PC-3 (cell line): Measurements from ENCODE around the gene CPA1. TPM values are rescaled to one million over a fixed set of nuclear protein-coding genes. Genes with fewer than 3 reads are reported as not detected.

Experiments
- ATAC-seq: fragments of 200-7000 bp; cut with Tn5 transposase; 2 replicates; pipeline ENCODE4 v1.9.1; 2020; ENCODE audit warnings: mild to moderate bottlenecking, moderate library complexity
- BruUV-seq: library from RNA; stranded (reverse); fragments of 400-500 nt; replicated peaks from 2 replicates; lab custom pipeline; 2021; lab: Mats Ljungman, UMichigan
- CTCF ChIA-PET: fragments of 300-600 bp; sonication (Branson Sonifier 250); formaldehyde crosslinking; loops from one replicate; lab custom pipeline; 2022; ENCODE audit warnings: antibody characterized with exemption; lab: Charles Lee
- POLR2A ChIA-PET: fragments of 300-600 bp; sonication (Branson Sonifier 250); formaldehyde crosslinking; loops from one replicate; lab custom pipeline; 2022; ENCODE audit warnings: antibody characterized with exemption; ENCODE audit not compliant: unreplicated experiment; lab: Charles Lee
- DNase-seq: peaks from one replicate; pipeline ENCODE4 v3.0.0-alpha.2; 2015
- H2AFZ ChIP-seq: fragments of 300-600 bp; sonication (generic); 2 replicates; pipeline ENCODE4 v1.6.0; 2016; ENCODE audit warnings: antibody characterized with exemption, low read length
- H3F3A ChIP-seq: fragments of 300-600 bp; sonication (generic); one replicate; pipeline ENCODE4 v1.6.0; 2017; ENCODE audit warnings: antibody characterized with exemption, low read length, control low read depth, mild to moderate bottlenecking; ENCODE audit not compliant: unreplicated experiment
- H3K27ac ChIP-seq: fragments of 300-600 bp; sonication (generic); 2 replicates; pipeline ENCODE4 v1.5.1; 2016; ENCODE audit warnings: mild to moderate bottlenecking, low read length
- H3K27me3 ChIP-seq: fragments of 300-600 bp; sonication (generic); 2 replicates; pipeline ENCODE4 v1.6.1; 2016; ENCODE audit warnings: low read length, mixed read lengths
- H3K36me3 ChIP-seq: fragments of 300-600 bp; sonication (generic); 2 replicates; pipeline ENCODE4 v1.6.1; 2016; ENCODE audit warnings: low read depth, mixed run types, low read length, mixed read lengths
- H3K4me1 ChIP-seq: fragments of 300-600 bp; sonication (generic); 2 replicates; pipeline ENCODE4 v1.5.1; 2016; ENCODE audit warnings: low read length; ENCODE audit not compliant: insufficient read depth
- H3K4me2 ChIP-seq: fragments of 300-600 bp; sonication (generic); 2 replicates; pipeline ENCODE4 v1.6.0; 2016; ENCODE audit warnings: low read length
- H3K4me3 ChIP-seq: fragments of 300-600 bp; sonication (generic); 2 replicates; pipeline ENCODE4 v1.5.1; 2016; ENCODE audit warnings: mild to moderate bottlenecking, low read length, mixed read lengths
- H3K79me2 ChIP-seq: fragments of 300-600 bp; sonication (generic); 2 replicates; pipeline ENCODE4 v1.6.1; 2017; ENCODE audit warnings: low read length, mixed read lengths
- H3K9ac ChIP-seq: fragments of 300-600 bp; sonication (generic); 2 replicates; pipeline ENCODE4 v1.6.0; 2016; ENCODE audit warnings: mild to moderate bottlenecking, low read length
- H3K9me2 ChIP-seq: fragments of 300-600 bp; sonication (generic); replicated peaks from 2 replicates; pipeline ENCODE4 v1.6.1; 2016; ENCODE audit warnings: mixed run types, low read length, mixed read lengths
- H3K9me3 ChIP-seq: fragments of 300-600 bp; sonication (generic); 2 replicates; pipeline ENCODE4 v1.6.1; 2016; ENCODE audit warnings: low read length, mixed read lengths
- H4K20me1 ChIP-seq: fragments of 300-600 bp; sonication (generic); 2 replicates; pipeline ENCODE4 v1.6.1; 2016; ENCODE audit warnings: low read length, mixed read lengths
- EZH2 ChIP-seq: fragments of 300-600 bp; sonication (generic); IDR thresholded peaks from one replicate; pipeline ENCODE4 v1.6.1; 2017; ENCODE audit warnings: antibody characterized with exemption, mild to moderate bottlenecking, low read length; ENCODE audit not compliant: unreplicated experiment
- EZH2phosphoT487 ChIP-seq: fragments of 300-600 bp; sonication (generic); IDR thresholded peaks from 2 replicates; pipeline ENCODE4 v1.6.1; 2018; ENCODE audit warnings: mild to moderate bottlenecking, antibody characterized with exemption, low read length, borderline replicate concordance
- intact Hi-C: fragments of 100-400 bp; cut with micrococcal nuclease; formaldehyde crosslinking; loops from 2 replicates; pipeline ENCODE4 v1.9.0; 2023
- total RNA-seq: library from RNA; depleted of rRNA; stranded (reverse); fragments of >200 nt; gene quantifications from 2 replicates; pipeline ENCODE4 v1.2.3, GENCODE V29; 2014
- TF ChIP-seq, protein P1 (sequence below): fragments of 300-600 bp; sonication (generic); conservative IDR thresholded peaks from 2 replicates; pipeline ENCODE4 v1.5.1; 2017; ENCODE audit warnings: antibody characterized with exemption, low read depth, mild to moderate bottlenecking, low read length

The CPA1 gene
- total RNA-seq, 1 experiment from 2014 or later = not detected

DNA sequence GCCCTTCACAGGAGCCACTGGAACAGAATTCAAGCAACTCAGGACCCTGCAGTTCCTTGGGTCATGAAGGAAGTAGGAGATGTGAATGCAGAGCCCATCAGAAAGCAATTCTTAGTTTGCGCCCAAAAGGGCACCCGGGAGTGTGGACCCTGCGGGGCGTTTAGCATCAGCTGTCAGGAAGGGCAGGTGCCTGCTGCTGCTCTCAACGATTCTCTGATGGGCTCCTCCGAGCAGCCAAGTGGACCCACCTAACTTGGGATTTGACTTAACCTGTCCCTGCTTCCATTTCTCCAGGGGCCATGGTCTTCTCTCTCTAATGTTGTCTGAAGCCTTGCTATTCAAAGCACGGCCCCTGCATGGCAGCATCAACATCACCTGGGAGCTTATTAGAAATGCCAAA is 18.6 kb upstream of the CPA1 start:
- Histone ChIP-seq H3F3A (peaks cover 5% of the 10 kb centered on the region), H3K9me2 (no peaks in the 10 kb centered on the region), H2AFZ (no peak overlapping the region), H3K9me3 (peaks cover 4% of the 10 kb centered on the region; the same call in 1 of the 2 replicates), H3K27ac (no peak overlapping the region), H3K27me3 (no peaks in the 10 kb centered on the region), H3K79me2 (no peaks in the 10 kb centered on the region), H3K4me3 (no peak overlapping the region), H4K20me1 (no peaks in the 10 kb centered on the region), H3K36me3 (no peaks in the 10 kb centered on the region), H3K4me2 (no peak overlapping the region), H3K9ac (no peak overlapping the region), H3K4me1 (peaks cover 47% of the 10 kb centered on the region)
- DNase-seq (no peak), ATAC-seq (no peak)
- intact Hi-C loops = no loop called here
- no TSS peak for BruUV-seq
- TF ChIP-seq EZH2 (no peak), EZH2phosphoT487 (no peak)
- TF ChIP-seq, protein P1, sequence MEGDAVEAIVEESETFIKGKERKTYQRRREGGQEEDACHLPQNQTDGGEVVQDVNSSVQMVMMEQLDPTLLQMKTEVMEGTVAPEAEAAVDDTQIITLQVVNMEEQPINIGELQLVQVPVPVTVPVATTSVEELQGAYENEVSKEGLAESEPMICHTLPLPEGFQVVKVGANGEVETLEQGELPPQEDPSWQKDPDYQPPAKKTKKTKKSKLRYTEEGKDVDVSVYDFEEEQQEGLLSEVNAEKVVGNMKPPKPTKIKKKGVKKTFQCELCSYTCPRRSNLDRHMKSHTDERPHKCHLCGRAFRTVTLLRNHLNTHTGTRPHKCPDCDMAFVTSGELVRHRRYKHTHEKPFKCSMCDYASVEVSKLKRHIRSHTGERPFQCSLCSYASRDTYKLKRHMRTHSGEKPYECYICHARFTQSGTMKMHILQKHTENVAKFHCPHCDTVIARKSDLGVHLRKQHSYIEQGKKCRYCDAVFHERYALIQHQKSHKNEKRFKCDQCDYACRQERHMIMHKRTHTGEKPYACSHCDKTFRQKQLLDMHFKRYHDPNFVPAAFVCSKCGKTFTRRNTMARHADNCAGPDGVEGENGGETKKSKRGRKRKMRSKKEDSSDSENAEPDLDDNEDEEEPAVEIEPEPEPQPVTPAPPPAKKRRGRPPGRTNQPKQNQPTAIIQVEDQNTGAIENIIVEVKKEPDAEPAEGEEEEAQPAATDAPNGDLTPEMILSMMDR = no peak
- CTCF ChIA-PET = no interaction called here
- POLR2A ChIA-PET = no interaction called here

DNA sequence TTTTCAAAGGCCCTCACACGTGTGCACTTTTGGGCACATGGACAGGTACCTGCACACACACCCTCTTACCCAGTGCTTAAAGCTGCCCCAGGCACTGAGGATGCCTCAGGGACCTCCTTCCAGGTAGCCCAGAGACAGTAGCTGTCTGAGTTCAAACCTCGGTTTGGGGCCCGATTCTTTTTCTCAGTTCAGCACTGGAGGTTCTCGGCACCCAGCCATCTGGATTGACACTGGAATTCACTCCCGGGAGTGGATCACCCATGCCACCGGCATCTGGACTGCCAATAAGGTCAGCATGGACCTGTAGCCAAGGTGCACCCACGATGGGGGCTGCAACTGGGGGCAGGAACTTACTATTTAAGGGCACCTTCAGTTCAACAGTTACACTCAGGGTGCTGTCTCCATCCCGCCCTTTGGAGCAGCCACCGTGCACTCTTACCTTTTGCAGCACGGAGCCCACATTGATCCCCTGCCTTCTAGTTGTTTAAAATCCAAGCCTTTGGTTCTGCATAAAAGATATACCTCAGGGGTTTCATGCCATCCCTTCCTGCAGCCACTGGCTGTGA is 18.0 kb upstream of the CPA1 start:
- no peak overlapping the region for H2AFZ ChIP-seq
- DNase-seq = no peak
- no peak overlapping the region for H3K4me3 ChIP-seq
- H3K79me2 ChIP-seq = no peaks in the 10 kb centered on the region
- POLR2A ChIA-PET = no interaction called here
- H3K27ac ChIP-seq = no peak overlapping the region
- H4K20me1 ChIP-seq = no peaks in the 10 kb centered on the region
- TF ChIP-seq EZH2 (no peak), EZH2phosphoT487 (no peak)
- TF ChIP-seq, protein P1 = no peak
- CTCF ChIA-PET = no interaction called here
- H3K9me2 ChIP-seq = no peaks in the 10 kb centered on the region
- intact Hi-C loops = no loop called here
- BruUV-seq = no TSS peak
- H3K4me2 ChIP-seq = no peak overlapping the region
- H3K9me3 ChIP-seq = peaks cover 4% of the 10 kb centered on the region; the same call in 1 of the 2 replicates
- no peaks in the 10 kb centered on the region for H3K36me3 ChIP-seq
- peaks cover 42% of the 10 kb centered on the region for H3K4me1 ChIP-seq
- H3F3A ChIP-seq = peaks cover 3% of the 10 kb centered on the region
- H3K9ac ChIP-seq = no peak overlapping the region
- ATAC-seq = no peak
- no peaks in the 10 kb centered on the region for H3K27me3 ChIP-seq
